HEK293 (cell line): Measurements from ENCODE around the gene GATA2.

Source experiments
- CTCF ChIP-seq: fragments of 450-650 bp; formaldehyde crosslinking; IDR thresholded peaks from 2 replicates; pipeline ENCODE4 v1.5.1; 2016; ENCODE audit warnings: missing biosample characterization, missing genetic modification characterization
- REST ChIP-seq: fragments of 450-650 bp; formaldehyde crosslinking; IDR thresholded peaks from 2 replicates; pipeline ENCODE4 v1.5.1; 2016; ENCODE audit warnings: missing biosample characterization, missing genetic modification characterization
- ZNF302 ChIP-seq: fragments of 450-650 bp; formaldehyde crosslinking; IDR thresholded peaks from 2 replicates; pipeline ENCODE4 v1.5.1; 2016; ENCODE audit warnings: missing biosample characterization, missing genetic modification characterization, low read depth
- ZNF561 ChIP-seq: fragments of 450-650 bp; IDR thresholded peaks from 2 replicates; pipeline ENCODE4 v1.5.1; 2018; ENCODE audit warnings: missing biosample characterization, missing genetic modification characterization, borderline replicate concordance

DNA sequence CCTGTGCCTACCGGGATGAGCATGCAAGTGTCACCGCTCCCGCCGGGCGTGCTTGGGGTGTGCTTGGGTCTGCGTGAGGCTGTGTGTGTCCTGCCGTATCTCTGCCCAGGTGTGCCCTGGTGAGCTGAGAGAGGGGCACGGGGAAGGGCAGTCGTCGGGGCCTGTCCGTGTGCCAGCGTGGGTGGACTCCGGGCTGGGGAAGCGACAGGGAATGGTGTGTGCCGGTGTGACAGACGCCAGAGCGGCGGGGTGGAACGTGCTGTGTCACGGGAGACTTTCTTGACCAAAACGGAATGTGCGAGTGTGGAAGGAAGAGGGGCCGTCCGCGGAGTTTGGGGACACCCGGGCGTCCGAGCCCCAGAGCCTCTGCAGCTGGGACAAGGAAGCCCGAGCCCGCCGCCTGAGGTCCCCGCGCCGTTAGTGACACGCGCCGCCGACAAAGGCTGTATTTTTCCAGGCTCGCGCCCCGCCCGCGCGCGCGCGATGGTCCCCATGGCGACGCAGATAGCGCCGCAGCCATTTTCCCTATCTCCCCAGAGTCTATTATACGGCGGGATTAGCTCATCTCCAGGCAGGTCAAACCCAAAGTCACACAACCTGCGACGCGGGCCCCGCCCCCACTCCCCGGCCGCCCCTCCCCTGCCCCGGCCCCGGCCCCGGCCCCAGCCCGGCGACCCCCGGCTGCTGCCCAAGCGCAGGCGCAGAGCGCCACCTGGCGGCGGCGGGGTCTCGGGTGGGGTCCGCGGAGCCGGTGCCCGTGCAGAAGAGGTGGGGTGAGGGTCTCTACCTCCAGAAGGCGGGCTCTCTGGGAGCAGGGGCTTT, 4.5 kb upstream of the GATA2 start:
- TF ChIP-seq ZNF302 (tag by site-specific recombination) = no peak
- no peak for TF ChIP-seq CTCF (tag by site-specific recombination)
- TF ChIP-seq REST (tag by site-specific recombination) = no peak
- TF ChIP-seq ZNF561 (tag by site-specific recombination) = no peak
